NCI-H526 treated with DMSO at 0.1 percent for 48 hours (cell line): ENCODE measurements around the gene EGLN1.

Experiments used
- DNase-seq: peaks from one replicate; lab custom pipeline; 2025; lab: John Stamatoyannopoulos, UW

Gene EGLN1

GRCh38 chr1:231326248-231326647 lies 95.8 kb downstream of the EGLN1 start:
- DNase-seq = no peak

- DNase-seq = no peak
Observed at GRCh38 chr1:231324660-231325059, 97.4 kb downstream of the EGLN1 start.

GRCh38 chr1:231322880-231323530 lies 99.1 kb downstream of the EGLN1 start:
- DNase-seq = no peak

GRCh38 chr1:231319080-231319479 lies 103.0 kb downstream of the EGLN1 start:
- DNase-seq = no peak

- DNase-seq = no peak
Observed at GRCh38 chr1:231318568-231318967, 103.5 kb downstream of the EGLN1 start.

GRCh38 chr1:231318015-231318355 lies 104.1 kb downstream of the EGLN1 start:
- DNase-seq = no peak

- no peak for DNase-seq
Observed at GRCh38 chr1:231317306-231318014, 104.6 kb downstream of the EGLN1 start.

GRCh38 chr1:231315887-231316286 lies 106.2 kb downstream of the EGLN1 start:
- no peak for DNase-seq
